ENCODE data around the gene CDC14B.
A peak's percentile ranks its signal among the peaks of the same experiment; 100 is the strongest.

CDC14B gene

DNA sequence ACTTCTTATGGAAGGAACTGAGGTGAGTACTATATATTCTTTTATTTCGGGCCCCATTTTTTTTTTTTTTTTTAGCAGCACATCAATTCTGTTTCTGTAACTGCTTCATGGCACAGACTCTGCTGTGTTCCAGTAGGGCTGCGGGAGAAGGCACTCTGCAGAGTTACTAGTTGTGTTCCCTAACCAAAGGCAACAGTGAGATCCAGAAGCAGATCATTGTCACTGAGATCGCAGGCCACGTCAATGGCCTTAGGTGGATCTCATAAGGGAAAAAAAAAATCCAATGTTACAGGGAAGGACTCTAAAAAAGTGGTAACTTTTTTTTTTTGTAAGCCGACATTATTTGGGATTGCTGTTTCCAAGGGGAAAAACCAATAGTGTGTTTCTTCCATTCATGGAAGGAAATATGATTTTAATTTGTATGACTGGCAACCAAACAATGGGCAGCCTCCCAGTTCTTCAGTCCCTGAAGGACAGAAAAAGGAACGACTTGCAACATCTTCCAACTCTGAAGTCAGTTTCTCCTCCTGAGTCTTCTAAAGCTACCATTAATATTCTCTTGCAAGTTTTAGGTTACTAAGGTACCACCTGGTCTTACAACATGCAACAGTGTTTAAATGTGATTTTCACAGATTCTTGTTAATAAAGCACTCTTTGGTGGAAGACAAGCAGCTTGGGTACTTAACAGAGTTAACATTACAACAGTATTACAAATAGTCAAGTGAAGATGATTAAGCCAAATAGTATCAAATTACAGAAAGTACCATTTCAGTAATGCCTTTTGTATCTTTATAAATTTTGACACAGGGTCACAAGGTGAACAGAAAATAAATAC, 116.9 kb downstream of the CDC14B start:
- no peak for DNase-seq
- no peak for ATAC-seq

DNA sequence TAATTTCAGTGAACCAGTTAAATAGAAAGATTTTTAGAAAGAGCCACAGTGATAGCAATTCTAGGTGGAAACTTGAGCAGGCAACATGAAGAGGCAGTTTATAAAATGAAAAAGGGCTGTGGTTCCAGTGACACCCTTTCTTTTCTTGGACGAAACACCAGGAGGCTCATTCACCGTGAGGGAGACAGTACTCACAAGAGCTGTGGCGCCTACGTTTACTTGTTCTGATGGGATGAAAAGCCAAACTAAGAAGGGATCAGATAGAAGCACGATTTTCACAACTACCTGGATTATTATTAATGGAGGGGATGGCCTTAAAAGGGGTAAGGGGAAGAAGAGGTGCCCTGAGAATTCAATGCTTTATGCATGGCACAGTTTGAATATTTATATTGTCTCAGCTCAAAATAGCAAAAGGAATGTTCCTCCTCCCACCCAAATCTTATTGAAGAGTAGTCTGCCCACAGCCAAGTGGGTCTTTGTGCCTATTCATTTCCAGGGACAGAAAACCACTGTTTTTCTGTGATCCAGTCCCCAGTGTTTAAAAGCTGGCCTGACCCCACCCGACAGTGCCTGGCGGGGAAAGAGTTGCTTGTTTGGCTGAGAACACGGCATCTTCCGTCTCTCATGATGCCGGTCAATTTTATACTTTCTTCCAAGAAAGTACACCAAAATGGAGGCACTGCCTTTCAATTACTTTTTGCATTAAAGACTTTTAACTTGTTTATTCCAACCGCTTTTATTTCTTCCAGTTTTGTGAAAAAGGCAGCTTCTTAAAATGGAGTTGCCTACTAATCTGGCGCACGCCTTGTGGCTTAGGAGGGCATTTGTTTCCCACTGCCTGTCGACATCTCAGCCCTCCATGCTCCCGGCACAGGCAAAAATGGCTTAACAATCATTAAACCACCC, 117.8 kb downstream of the CDC14B start:
- no peak for DNase-seq
- ATAC-seq = no peak

DNA sequence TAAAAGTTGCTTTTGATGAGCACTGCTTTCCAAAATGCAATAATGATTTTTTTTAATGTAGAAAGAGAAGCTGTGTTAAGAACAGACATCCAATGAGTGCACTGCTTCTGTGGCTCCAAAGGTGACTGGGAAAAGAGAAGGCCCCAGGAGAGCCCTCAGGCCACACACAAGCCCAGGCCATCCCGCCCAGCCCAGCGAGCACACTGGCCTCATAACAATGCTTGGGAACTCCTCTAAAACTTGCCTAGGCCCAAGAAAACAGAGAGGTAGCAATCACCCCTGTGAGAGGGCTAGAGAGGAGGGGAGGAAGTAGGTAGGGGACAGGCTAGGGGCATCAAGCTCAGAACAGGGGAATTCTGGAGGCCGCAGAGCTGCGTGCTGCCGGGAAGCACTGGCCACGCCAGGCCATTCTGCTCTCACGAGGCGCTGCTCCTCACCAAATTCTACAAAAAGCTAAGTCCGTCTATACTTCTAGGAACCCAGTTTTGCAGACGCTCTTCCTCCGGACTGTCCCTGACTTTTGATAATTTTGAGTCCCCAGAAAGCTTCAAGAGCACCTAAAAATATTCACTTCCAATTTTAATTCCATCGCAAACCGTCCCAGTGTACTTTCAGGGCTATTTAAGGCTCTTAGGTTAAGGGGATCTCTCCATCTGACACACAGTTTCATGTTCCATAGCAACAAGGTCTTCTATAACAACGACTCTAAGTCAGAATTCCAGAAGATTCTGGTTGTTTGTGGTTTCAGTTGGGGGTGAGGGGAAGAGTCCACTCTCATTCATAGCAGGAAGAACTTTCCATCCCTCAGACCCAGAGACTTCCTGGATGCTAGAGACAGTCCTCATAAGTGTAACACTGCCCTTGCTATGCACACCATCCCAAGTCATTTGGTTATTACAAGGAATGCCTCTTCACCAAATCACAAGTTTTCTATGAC, 118.7 kb downstream of the CDC14B start:
- no peak for ATAC-seq
- DNase-seq = no peak

DNA sequence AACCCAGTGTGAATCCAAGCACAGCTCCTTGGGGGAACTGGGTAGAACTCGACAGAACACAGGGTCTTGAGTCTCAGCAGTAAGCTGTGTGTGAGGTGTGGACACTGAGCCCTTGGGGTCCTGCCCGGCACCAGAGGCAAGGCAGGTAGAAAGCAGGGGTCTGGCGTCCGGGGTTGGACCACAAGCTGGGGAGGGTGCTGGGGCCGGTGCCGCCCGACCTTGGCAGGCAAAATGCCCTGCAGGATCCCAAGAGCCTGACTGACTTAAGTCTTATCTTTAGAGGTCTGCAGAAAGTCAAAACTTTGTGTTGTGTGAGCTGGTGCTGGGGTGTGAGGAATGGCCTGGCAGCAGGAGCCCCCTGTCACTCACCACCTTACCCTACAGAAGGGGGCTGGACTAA, 120.4 kb downstream of the CDC14B start:
- DNase-seq = no peak

DNA sequence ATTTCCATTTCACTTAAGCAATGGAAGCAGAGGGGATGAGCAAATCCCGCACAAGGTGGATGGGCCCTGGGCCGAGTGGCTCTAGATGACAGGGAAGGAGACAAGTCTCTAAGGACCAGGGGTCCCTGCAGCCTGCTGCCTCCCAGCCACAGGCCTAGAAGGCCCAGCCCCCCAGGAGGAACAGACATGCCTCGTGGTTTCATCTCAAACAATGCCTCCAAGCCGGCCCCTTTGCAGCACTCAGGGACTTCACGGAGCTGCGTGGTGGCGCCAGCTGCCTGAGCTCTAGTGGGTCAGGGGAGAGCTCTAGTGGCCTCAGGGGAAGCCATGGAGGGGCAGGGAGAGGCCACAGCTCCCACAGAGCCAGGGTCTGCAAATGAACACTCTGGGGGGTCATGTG, 120.8 kb downstream of the CDC14B start:
- no peak for DNase-seq
- ATAC-seq = no peak

More for the DNA sequence above, 120.4 kb downstream of the CDC14B start:
- ATAC-seq = no peak

DNA sequence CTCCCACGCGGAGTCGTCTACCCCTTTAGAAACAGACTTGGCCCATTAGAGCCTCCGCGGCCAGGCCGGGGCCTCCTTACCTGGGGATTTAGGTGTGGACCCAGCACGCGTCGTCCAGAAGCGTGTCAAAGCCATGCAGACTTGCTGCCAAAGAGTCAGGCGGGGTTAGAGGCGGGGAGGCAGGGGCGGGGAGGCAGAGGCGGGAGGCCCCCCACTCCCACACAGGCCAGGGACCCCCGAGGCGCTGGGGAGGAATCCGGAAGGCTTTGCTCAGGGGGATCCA, 122.6 kb downstream of the CDC14B start:
- DNase-seq = no peak
- no peak for ATAC-seq

DNA sequence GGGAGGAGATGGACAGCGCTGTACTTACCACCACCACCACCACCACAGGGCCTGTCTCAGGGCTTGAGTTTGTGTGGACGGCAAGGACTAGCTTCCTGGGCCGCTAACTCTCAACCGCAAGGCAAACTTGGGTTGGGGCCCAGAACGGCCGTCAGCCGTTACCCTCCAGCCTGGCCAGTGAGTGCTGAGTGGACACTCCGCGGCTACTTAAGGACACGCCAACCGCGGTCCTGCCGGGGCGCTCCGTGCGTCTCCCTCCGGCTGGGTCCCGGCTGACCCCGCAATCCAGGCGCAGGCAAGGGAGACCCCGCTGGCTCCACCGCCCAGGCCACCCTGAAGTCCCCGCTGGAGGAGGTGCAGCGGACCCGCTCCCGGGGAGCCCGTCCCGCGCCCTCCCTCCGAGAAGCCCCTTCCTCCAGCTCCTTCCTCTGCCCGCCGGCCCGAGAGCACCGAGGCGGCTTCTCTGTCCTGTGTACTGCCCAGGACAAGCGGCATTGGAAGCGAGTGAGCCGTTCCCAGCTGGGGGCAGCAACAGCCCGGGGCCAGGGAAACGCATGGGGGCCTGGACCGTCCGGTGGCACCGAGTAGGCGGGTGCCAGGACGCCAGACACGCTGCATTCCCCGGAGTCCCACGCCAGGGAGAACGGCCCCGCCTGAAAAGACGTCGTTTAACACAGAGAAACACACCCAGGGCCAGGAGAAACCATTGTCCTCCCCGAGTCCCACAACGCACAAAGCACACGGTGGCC, 123.1 kb downstream of the CDC14B start:
- no peak for ATAC-seq
- no peak for DNase-seq

DNA sequence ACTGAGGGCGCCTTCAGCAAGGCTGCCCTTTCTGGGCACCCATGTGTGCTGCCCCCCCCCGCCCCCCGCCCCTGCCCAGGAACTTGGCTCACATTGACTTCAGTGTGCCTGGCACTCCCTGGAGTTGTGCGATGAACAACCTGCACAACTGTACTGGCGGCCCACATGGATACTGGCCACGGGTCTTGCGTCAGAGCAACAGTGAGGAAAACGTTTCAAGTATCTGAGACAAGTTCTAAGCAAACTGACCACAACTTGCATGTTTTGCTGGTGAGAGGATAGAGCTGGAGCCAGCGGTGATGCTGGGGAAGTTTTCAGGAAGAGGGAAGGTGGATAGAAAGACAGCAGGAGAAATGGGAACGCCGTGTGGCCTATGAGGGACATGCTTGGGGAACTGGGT, 124.3 kb downstream of the CDC14B start:
- ATAC-seq (no peak), DNase-seq (no peak)

DNA sequence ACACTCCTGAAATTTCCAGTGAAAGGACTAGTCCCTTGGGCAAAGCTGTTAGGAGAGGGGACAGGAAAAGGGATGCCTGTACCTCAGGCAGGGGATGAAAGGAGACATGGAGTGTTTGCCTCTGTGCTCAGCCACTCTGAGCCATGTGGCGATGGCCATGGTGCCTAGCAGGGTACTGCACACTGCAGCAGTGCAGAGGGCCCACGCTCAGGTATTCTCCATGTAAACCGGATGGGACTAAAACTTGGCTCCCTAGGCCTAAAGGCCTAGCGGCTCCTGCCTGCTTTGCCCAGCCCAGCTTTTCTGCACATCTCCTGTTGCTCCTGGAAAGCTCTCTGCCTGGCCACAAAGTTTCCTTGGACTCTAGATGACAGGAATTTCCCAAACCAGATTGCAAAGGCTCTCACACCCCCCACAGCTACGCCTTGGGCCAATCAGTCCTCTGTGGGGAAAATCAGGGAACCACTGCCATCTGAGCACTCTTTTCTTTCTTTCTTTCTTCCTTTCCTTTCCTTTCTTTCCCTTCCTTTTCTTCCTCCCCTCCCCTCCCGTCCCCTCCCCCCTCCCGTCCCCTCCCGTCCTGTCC, 125.3 kb downstream of the CDC14B start:
- ATAC-seq (no peak), DNase-seq (no peak)

DNA sequence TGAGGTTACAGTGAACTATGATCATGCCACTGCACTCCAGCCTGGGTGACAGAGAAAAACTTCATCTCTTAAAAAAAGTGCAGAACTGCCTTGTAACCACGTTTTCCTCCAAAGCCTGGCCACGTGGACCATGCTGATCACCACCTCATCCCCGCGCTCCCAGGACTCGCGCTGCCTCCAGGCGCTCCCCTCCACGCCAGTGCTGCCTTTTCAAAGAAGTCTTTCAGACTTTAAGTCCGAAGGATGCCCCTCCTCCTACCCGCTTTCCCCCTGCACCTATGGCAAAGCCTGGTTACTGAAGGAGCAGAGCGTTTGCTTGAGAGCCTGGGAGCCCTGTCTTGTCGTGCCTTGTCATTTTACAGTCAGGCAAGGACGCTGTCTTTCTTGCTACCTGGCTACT, 125.9 kb downstream of the CDC14B start:
- ATAC-seq (no peak), DNase-seq (no peak)

DNA sequence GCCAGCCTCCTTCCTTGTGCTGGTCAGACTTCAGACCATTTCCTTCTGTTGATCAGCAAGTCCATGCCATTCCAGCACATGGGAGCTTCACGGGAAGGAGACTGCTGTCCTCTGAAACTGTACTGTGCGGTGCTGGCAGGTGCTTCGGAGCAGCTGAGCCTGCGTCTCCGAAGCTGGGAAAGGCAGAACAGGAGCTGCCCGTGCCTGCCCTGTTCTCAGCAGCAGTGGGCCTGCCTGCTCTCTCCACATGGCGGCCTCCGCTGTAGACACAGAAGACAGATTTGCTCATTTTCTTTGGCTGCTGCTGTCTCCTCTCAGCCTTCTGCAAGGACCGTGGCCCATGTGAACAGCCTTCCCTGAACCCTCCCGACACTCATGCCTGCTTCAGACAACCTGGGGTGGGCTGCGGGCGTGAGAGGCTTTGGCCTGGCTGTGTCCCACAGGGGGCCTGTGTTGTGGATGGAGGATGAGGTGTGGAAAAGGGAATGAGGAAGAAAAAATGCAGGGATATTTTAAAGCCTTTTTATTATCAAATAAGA, 126.6 kb downstream of the CDC14B start:
- no peak for DNase-seq
- no peak for ATAC-seq

DNA sequence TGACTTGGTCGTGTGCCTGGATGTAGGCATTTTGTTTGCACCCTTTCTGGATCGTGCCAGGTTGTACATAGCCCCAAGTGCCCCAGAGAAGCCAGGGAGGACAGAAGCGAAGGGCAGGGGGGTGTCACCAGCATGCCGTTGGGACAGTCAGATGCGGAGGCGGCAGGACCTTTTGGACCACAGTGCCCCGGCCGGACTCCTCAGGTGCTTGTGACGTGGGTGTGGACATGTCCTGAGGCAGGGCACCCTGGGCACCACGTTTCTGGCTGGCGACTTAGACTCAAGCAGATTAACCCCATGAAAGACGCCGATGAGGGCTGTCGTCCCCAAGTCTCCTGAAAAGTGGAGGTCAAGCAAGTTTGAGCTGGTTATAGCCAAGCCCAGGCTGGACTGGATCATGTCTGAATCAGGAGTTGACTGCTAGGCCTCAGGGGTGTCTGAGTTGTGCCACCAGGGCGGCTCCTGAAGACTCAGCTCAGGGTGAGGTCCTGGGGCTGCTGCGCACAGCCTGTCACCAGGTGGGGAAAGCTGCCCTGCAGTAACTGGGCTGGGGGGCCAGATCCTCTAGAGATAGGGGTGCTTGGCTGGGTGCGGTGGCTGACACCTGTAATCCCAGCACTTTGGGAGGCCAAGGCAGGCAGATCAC, 127.6 kb downstream of the CDC14B start:
- no peak for DNase-seq
- ATAC-seq = no peak

DNA sequence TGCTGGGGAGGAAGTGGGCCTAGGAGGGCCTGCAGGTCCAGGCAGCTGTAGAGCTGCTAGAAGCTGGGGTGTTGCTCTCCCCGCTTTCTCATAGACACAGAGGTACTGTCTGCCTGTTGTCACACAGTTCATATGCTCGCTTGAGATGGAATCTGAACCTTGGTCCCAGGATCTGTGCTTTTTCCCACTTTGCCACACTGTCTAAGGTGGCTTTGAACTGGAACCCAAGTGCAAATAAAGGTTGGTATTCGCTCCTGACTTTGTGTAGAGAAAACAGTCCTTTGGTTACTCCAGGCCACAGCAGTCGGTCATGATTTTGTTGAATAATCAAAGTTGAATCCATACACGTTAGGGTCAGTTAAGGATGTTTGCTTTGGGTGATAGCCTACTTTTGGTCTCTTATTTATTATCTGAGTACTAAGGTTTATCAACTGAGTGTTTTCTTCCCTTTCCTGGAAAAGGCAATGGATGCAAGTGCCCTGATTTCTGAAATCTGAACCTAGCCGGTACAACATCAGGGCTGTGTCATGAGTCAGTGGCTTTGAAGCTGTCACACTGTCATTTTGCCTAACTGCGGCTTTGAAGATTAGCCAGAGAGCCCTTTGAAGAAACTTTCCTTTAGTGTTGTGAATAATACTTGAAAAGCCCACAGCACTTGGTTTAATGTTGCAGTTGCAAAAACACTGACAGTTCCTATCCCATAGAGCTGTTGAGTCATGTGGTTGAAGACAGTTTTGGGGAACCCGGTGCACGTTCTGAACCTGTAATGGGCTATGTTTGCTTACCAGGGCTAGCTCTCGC, 128.4 kb downstream of the CDC14B start:
- peak; percentile 11 for DNase-seq
- ATAC-seq = peak; percentile 86

DNA sequence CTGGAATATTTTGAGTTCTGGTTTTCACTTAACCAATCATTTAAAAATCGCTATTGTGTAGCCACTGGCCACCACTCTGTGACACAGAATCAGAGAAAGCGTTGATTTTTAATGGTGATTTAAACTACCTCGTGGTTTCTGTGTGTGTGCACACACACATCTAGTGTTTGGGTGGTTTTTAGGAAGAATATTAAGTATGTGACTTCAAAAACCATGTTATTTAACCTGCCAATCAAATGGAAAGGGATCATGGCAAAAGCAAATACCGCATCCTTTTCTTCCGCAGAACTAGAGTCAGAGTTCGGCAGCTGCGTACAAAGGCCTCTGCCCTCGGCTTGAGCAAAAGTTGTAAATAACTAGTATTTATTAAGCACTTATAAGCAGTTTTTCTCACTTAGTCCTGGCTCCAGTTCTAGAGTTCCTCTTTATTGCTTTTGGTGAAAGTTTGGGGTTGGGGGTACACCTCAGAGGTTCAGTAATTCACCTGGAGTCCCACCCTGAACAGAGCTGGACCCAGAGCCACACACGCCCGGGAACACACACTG, 129.0 kb downstream of the CDC14B start:
- DNase-seq (no peak), ATAC-seq (no peak)

DNA sequence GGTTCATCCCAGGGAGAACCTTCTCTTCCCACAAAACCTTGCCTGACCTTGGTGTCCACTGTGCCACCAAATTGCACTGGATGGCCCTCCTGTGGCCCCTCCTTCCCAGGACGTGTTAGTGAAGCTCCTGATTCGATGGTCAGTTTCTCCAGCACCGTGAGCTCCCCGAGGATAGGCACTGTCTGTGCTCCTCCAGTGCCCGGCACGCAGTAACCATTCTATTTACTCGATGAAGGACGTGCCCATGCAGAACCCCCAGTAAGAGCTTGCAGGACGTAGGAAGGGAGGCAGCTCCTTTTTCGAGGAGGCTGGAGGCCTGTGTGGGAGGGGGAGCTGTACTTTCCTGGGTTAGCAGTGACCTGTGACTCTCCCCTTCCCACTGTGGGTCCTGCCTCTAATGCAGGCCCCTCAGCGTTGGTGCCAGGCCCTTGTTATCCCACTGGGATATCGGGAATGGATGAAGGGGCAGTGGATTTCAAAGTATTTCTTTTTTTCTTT, 130.1 kb downstream of the CDC14B start:
- no peak for ATAC-seq
- no peak for DNase-seq

DNA sequence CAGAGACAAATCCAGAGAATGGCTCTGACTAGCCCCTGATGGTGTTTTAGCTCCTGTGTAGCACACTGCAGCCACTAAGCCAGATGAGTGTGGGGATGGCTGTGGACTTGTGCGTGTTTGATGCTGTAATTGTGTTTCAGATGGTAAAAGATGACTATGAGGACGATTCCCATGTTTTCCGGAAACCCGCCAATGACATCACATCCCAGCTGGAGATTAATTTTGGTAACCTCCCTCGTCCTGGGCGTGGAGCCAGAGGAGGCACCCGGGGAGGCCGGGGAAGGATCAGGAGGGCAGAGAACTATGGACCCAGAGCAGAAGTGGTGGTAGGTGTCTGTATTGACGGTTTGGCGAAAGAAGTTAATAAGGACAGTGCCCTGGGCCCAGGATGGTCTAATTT, 131.7 kb downstream of the CDC14B start:
- ATAC-seq (no peak), DNase-seq (no peak)

DNA sequence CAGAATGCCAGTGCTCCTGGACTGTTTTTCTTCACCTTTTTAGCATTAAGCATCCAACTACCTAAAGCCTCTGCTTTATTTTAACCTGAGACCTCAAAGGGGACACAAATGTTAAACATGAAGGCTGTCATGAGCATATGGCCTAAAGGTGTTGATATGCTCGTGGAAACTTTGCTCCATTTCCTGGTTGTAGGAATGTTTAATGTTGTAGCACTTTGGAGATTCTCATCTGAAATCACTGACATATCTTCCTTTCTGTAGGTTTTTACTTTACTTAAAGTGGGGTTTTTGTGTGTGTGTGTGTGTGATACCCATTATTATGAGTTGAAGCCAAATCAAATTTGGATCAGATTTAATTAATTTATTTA, 132.6 kb downstream of the CDC14B start:
- no peak for DNase-seq
- ATAC-seq = no peak

DNA sequence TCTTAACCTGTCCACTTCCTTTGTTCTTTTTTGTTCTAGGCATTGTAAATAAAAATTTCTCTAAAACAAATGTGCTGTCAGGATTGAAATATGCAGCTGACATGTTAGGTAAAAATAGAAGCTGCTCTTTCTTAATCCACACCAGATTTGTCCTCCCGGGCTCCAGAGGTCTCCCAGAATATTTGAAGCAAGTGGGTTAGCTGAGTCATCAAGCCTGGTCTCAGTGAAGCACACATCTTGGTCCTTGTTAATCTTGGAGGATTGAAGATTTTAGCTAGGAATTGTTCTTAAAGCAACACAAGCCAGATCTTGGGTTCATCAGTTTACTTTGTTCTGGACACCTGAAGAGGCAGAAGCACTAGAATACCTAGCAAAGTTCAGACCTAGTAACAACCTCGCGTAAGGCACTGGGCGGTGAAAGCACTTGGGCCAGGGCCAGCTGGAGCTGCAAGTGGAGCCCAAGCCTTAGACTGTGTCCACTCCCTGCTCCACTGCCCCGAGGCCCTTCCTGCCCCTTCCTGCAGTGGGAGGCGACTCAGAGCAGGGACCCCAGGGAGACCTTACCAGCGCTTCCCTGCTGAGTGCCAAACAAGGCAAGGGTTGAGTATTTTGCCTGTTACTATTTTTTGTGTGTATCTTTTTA, 133.1 kb downstream of the CDC14B start:
- ATAC-seq (no peak), DNase-seq (no peak)

DNA sequence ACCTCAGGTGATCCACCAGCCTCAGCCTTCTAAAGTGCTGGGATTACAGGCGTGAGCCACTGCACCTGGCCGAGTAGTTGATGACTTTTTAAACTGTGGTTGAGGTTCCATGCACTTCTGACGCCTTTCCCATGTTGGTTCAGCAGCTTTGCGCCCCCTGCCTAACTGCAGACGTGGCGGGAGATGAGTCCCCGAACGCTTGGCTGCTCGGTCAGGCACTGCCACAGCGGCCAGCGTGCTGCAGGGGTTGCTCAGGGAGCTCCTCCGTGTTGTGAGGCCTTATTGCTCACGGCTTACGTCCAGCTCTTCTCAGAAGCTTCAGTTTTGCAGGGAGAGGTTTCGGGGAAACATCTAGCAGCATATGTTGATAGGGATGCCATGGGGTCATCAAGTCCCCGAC, 134.4 kb downstream of the CDC14B start:
- no peak for DNase-seq
- no peak for ATAC-seq

Data from stimulated activated naive CD8-positive, alpha-beta T cell treated with anti-CD3 and anti-CD28 coated beads, Interleukin-15, Interleukin-2, amounts not matched to agents 100 U/mL and 50 U/mL, for 24 hours (primary cell).